GM12891 (cell line): ENCODE data around the gene CADPS.

ENCODE experiments used
- PAX5 ChIP-seq: IDR thresholded peaks from 2 replicates; pipeline ENCODE4 v1.6.1; 2011; ENCODE audit warnings: low read length, moderate library complexity, mild to moderate bottlenecking; ENCODE audit not compliant: insufficient read depth, severe bottlenecking
- POLR2A ChIP-seq: IDR thresholded peaks from 2 replicates; pipeline ENCODE4 v1.6.1; 2011; ENCODE audit warnings: low read depth, low read length, control low read depth
- POLR2AphosphoS5 ChIP-seq: IDR thresholded peaks from 2 replicates; pipeline ENCODE4 v1.6.1; 2011; ENCODE audit warnings: low read depth, low read length, control low read depth
- TAF1 ChIP-seq: IDR thresholded peaks from 2 replicates; pipeline ENCODE4 v1.6.1; 2011; ENCODE audit warnings: low read depth, low read length, control low read depth

GRCh38 chr3:62682826-62683225, 192.4 kb downstream of the CADPS start:
- TF ChIP-seq POLR2A (no peak), TAF1 (no peak), POLR2AphosphoS5 (no peak), PAX5 (no peak)
